Osteocyte (in vitro differentiated cells): Measurements from ENCODE around the gene STRN3. TPM values are rescaled to one million over a fixed set of nuclear protein-coding genes. Genes with fewer than 3 reads are reported as not detected.

Experiments
- DNase-seq: peaks from one replicate; pipeline ENCODE4 v3.0.0; 2021; ENCODE audit warnings: mixed read lengths; ENCODE audit not compliant: unreplicated experiment; ENCODE audit errors: extremely low spot score
- H3K27ac Mint-ChIP-seq: one replicate; pipeline ENCODE4 v1.8.0; 2021; ENCODE audit warnings: mild to moderate bottlenecking, mixed read lengths; ENCODE audit not compliant: unreplicated experiment
- H3K27me3 Mint-ChIP-seq: one replicate; pipeline ENCODE4 v1.8.0; 2021; ENCODE audit warnings: mixed read lengths; ENCODE audit not compliant: unreplicated experiment
- H3K36me3 Mint-ChIP-seq: one replicate; pipeline ENCODE4 v1.8.0; 2021; ENCODE audit warnings: mixed read lengths; ENCODE audit not compliant: unreplicated experiment
- H3K4me1 Mint-ChIP-seq: one replicate; pipeline ENCODE4 v1.8.0; 2021; ENCODE audit warnings: mixed read lengths; ENCODE audit not compliant: unreplicated experiment
- H3K4me3 Mint-ChIP-seq: one replicate; pipeline ENCODE4 v1.8.0; 2021; ENCODE audit warnings: mild to moderate bottlenecking, moderate library complexity, mixed read lengths; ENCODE audit not compliant: unreplicated experiment
- H3K9me3 Mint-ChIP-seq: one replicate; pipeline ENCODE4 v1.8.0; 2021; ENCODE audit warnings: mixed read lengths; ENCODE audit not compliant: unreplicated experiment
- total RNA-seq: library from RNA; stranded (reverse); gene quantifications from 2 replicates; pipeline ENCODE4 v1.2.1, GENCODE V29; 2021
- TF ChIP-seq, protein P1 (sequence below): fragments of 200-600 bp; sonication (generic); IDR thresholded peaks from 2 replicates; pipeline ENCODE4 v1.5.0; 2021; ENCODE audit warnings: antibody characterized with exemption, mild to moderate bottlenecking, moderate library complexity

The STRN3 gene
- total RNA-seq, 1 donor from 2014 or later, result 38.7 TPM

DNA sequence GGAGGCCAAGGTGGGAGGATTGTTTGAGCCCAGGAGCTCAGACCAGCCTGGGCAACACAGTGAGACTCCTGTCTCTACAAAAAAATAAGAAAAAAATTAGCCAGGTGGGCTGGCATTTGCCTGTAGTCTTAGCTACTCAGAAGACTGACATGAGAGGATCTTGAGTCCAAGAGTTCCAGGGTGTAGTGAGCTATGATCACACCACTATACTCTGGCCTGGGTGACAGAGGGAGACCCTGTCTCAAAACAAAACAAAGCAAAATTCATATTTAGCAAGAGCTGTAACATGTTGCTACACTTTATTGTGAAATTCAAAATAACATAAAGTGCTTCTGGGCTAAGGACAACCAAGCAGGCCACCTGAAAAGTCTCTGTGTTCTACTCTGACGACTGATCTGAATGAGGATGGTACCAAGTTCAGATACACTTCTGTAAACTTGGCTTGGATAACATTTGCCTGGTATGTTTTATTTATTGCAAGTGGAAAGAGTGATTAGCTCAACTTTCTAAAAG, 11.6 kb upstream of the STRN3 start:
- peaks cover 15% of the 10 kb centered on the region for H3K4me1 Mint-ChIP-seq
- H3K27ac Mint-ChIP-seq, result no peak overlapping the region
- TF ChIP-seq, protein P1, sequence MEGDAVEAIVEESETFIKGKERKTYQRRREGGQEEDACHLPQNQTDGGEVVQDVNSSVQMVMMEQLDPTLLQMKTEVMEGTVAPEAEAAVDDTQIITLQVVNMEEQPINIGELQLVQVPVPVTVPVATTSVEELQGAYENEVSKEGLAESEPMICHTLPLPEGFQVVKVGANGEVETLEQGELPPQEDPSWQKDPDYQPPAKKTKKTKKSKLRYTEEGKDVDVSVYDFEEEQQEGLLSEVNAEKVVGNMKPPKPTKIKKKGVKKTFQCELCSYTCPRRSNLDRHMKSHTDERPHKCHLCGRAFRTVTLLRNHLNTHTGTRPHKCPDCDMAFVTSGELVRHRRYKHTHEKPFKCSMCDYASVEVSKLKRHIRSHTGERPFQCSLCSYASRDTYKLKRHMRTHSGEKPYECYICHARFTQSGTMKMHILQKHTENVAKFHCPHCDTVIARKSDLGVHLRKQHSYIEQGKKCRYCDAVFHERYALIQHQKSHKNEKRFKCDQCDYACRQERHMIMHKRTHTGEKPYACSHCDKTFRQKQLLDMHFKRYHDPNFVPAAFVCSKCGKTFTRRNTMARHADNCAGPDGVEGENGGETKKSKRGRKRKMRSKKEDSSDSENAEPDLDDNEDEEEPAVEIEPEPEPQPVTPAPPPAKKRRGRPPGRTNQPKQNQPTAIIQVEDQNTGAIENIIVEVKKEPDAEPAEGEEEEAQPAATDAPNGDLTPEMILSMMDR, result no peak
- H3K4me3 Mint-ChIP-seq, result no peak overlapping the region
- H3K9me3 Mint-ChIP-seq, result no peaks in the 10 kb centered on the region
- peaks cover 4% of the 10 kb centered on the region for H3K36me3 Mint-ChIP-seq
- no peak for DNase-seq
- H3K27me3 Mint-ChIP-seq, result no peaks in the 10 kb centered on the region

- Mint-ChIP-seq H3K36me3 (peaks cover 4% of the 10 kb centered on the region), H3K4me1 (peaks cover 17% of the 10 kb centered on the region), H3K9me3 (no peaks in the 10 kb centered on the region), H3K4me3 (no peak overlapping the region), H3K27me3 (no peaks in the 10 kb centered on the region), H3K27ac (no peak overlapping the region)
- TF ChIP-seq, protein P1, result no peak
- no peak for DNase-seq
Observed at GRCh38 chr14:31036552-31036951, 10.4 kb upstream of the STRN3 start.

DNA sequence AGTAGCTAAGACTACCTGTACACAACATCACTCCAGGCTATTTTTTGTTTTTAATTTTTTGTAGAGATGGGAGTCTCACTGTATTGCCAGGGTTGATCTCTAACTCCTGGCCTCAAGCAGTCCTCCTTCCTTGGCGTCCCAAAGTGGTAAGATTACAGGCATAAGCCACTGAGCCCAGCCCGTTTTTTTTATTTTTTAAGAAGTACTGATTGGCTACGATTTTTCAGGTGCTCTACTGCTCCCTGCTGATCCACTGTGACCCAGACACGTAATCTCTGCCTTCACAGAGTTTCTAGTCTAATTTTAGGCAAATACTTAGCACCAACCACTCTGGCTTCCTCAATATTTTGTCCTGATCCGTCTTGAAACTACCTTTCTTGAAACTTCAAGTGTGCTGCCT, 4.3 kb upstream of the STRN3 start:
- no peak overlapping the region for H3K27ac Mint-ChIP-seq
- TF ChIP-seq, protein P1, result no peak
- DNase-seq, result no peak
- H3K9me3 Mint-ChIP-seq, result no peaks in the 10 kb centered on the region
- H3K27me3 Mint-ChIP-seq, result no peaks in the 10 kb centered on the region
- peaks cover 23% of the 10 kb centered on the region for H3K4me1 Mint-ChIP-seq
- no peaks in the 10 kb centered on the region for H3K36me3 Mint-ChIP-seq
- no peak overlapping the region for H3K4me3 Mint-ChIP-seq

GRCh38 chr14:31029016-31029970, 3.1 kb upstream of the STRN3 start:
- H3K9me3 Mint-ChIP-seq, result no peaks in the 10 kb centered on the region
- H3K27ac Mint-ChIP-seq, result no peak overlapping the region
- peaks cover 30% of the 10 kb centered on the region for H3K4me1 Mint-ChIP-seq
- H3K27me3 Mint-ChIP-seq, result no peaks in the 10 kb centered on the region
- TF ChIP-seq, protein P1, result no peak
- H3K4me3 Mint-ChIP-seq, result no peak overlapping the region
- H3K36me3 Mint-ChIP-seq, result no peaks in the 10 kb centered on the region
- no peak for DNase-seq

- no peak for DNase-seq
- Mint-ChIP-seq H3K9me3 (no peaks in the 10 kb centered on the region), H3K4me1 (peaks cover 28% of the 10 kb centered on the region), H3K36me3 (no peaks in the 10 kb centered on the region), H3K4me3 (no peak overlapping the region), H3K27ac (no peak overlapping the region), H3K27me3 (no peaks in the 10 kb centered on the region)
- TF ChIP-seq, protein P1, result no peak
Observed at GRCh38 chr14:31027847-31028246, 1.7 kb upstream of the STRN3 start.
